ENCODE data around the gene ZNF407.
"Not testable (repeated sequence)": the region's sequence is repeated elsewhere in the genome, so short reads cannot be mapped to it uniquely, and the experiment has no call there.

Gene ZNF407

DNA sequence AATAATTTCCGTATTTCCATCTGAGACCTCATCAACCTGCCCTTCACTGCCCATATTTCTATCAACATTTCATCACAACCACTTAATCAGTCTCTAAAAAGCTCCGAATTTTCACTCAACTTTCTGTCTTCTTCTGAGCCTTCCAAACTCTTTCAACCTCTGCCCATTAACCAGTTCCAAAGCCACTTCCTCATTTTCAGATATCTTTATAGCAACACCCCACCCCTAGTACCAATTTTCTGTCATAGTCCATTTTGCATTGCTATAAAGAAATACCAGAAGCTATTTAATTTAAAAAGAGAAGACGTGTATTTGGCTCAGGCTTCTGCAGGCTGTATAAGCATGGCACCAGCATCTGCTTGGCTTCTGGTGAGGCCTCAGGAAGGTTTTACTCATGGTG, 504.2 kb downstream of the ZNF407 start:
- no peak overlapping the region for H3K4me3 ChIP-seq (ENCODE audit: low read length)
- no peak overlapping the region for H3K9ac ChIP-seq (ENCODE audit: low read length)
- H3K36me3 ChIP-seq (ENCODE audit: control insufficient read depth, insufficient read depth, low read length, severe bottlenecking), result no peaks in the 10 kb centered on the region
- H3K9me3 ChIP-seq (ENCODE audit: control insufficient read depth, low read length), result peaks cover 5% of the 10 kb centered on the region
- no peaks in the 10 kb centered on the region for H3K27me3 ChIP-seq (replicated peaks; ENCODE audit: control insufficient read depth, insufficient read depth, low read length)
- H3K4me1 ChIP-seq (ENCODE audit: control insufficient read depth, insufficient read depth, low read length), result no peaks in the 10 kb centered on the region
- no peak for DNase-seq (ENCODE audit: low read depth)

- H3K9me3 ChIP-seq (ENCODE audit: control insufficient read depth, low read length); H3K4me3 ChIP-seq (ENCODE audit: low read length); H3K36me3 ChIP-seq (ENCODE audit: control insufficient read depth, insufficient read depth, low read length, severe bottlenecking); H3K4me1 ChIP-seq (ENCODE audit: control insufficient read depth, insufficient read depth, low read length); H3K27me3 ChIP-seq (replicated peaks; ENCODE audit: control insufficient read depth, insufficient read depth, low read length); H3K9ac ChIP-seq (ENCODE audit: low read length); DNase-seq (ENCODE audit: low read depth): not testable (repeated sequence)
These were observed 506.4 kb downstream of the ZNF407 start for GRCh38 chr18:75104029-75104428.

DNA sequence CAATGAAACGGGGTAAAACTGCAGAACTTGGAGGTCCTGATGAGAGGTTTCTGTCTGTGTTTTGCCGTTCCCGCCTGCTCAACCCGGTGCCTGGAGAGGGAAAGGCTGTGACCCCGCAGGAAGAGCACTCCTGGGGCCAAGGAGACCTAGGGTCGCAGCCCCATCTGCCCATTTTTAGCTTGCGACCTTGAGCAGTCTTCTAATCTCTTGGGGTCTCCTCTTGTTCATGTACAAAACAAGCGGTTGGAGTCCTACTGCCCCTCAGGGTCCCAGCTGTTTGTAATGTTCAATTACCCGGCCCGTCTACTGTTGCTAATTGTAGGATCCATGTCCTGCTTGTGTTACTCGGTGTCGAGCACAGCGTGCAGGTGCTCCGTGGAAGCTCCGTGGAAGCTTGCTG, 506.8 kb downstream of the ZNF407 start:
- no peaks in the 10 kb centered on the region for H3K36me3 ChIP-seq (ENCODE audit: control insufficient read depth, insufficient read depth, low read length, severe bottlenecking)

DNA sequence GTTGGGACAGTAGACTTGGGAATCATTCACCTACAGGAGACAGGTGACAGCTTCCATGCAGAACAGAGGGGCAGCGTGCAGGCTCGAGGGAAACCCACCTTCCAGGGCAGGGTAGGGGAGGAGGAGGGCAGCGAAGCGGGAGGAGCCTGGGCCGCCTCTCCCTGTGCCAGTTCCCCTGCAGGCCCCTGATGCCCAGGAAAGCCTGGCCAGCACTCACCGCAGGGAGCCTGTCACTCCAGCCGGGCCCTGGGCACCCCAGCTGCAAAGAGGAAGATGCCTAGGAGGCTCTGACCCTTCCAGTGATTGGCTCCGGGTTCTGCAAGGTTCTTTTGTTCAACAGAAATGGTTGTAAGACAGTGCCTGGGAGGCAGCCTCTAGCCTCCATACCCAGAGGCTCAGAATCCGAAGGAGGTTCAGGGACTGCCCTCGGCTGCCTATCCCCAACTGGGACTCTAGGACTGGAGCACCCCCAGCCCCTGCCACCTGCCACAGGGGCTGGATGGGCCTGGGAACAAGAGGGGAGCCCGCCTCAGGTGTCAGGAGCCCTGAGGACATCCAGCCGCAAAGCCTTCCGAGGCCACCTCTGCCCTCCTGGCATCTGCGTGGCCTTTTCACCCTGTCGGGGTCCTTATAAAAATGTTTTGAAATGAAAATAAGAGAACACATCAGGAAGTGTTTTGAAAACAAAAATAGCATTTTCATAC, 508.0 kb downstream of the ZNF407 start:
- no peak overlapping the region for H3K4me3 ChIP-seq (ENCODE audit: low read length)
- H3K9me3 ChIP-seq (ENCODE audit: control insufficient read depth, low read length), result peaks cover 5% of the 10 kb centered on the region
- H3K9ac ChIP-seq (ENCODE audit: low read length), result no peak overlapping the region
- H3K36me3 ChIP-seq (ENCODE audit: control insufficient read depth, insufficient read depth, low read length, severe bottlenecking), result no peaks in the 10 kb centered on the region
- peaks cover 15% of the 10 kb centered on the region for H3K27me3 ChIP-seq (replicated peaks; ENCODE audit: control insufficient read depth, insufficient read depth, low read length)
- H3K4me1 ChIP-seq (ENCODE audit: control insufficient read depth, insufficient read depth, low read length), result no peaks in the 10 kb centered on the region
- DNase-seq (ENCODE audit: low read depth), result no peak

More for the DNA sequence above, 506.8 kb downstream of the ZNF407 start:
- Histone ChIP-seq H3K9ac (ENCODE audit: low read length) (no peak overlapping the region), H3K27me3 (replicated peaks; ENCODE audit: control insufficient read depth, insufficient read depth, low read length) (peaks cover 13% of the 10 kb centered on the region), H3K9me3 (ENCODE audit: control insufficient read depth, low read length) (peaks cover 5% of the 10 kb centered on the region), H3K4me3 (ENCODE audit: low read length) (no peak overlapping the region), H3K4me1 (ENCODE audit: control insufficient read depth, insufficient read depth, low read length) (no peaks in the 10 kb centered on the region)
- no peak for DNase-seq (ENCODE audit: low read depth)

DNA sequence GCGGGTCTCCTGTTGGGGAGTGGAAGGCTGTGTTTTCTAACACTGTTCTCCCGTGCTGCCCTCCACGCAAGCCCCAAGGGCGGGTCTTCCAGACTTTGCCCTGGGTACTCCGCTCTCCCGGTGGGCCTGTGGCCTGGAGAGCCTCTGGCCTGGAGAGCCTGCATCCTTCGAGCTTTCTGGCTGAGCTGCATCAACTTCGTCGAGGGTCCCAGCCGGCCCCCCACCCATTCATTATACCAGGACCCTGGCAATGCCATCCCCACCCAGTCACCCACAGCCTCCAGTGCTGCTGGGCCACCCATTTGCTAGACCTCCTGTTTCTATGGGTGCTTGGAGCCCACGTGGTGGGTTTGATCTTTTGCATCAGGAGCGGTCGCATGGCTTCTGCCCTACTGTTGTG, 509.1 kb downstream of the ZNF407 start:
- no peaks in the 10 kb centered on the region for H3K9me3 ChIP-seq (ENCODE audit: control insufficient read depth, low read length)
- no peaks in the 10 kb centered on the region for H3K4me1 ChIP-seq (ENCODE audit: control insufficient read depth, insufficient read depth, low read length)
- DNase-seq (ENCODE audit: low read depth), result no peak
- H3K27me3 ChIP-seq (replicated peaks; ENCODE audit: control insufficient read depth, insufficient read depth, low read length), result peaks cover 18% of the 10 kb centered on the region
- H3K36me3 ChIP-seq (ENCODE audit: control insufficient read depth, insufficient read depth, low read length, severe bottlenecking), result no peaks in the 10 kb centered on the region
- no peak overlapping the region for H3K4me3 ChIP-seq (ENCODE audit: low read length)
- H3K9ac ChIP-seq (ENCODE audit: low read length), result no peak overlapping the region

GRCh38 chr18:75107196-75107930, 509.7 kb downstream of the ZNF407 start:
- H3K27me3 ChIP-seq (replicated peaks; ENCODE audit: control insufficient read depth, insufficient read depth, low read length), result peaks cover 18% of the 10 kb centered on the region
- DNase-seq (ENCODE audit: low read depth), result no peak
- no peak overlapping the region for H3K4me3 ChIP-seq (ENCODE audit: low read length)
- H3K36me3 ChIP-seq (ENCODE audit: control insufficient read depth, insufficient read depth, low read length, severe bottlenecking), result no peaks in the 10 kb centered on the region
- no peak overlapping the region for H3K9ac ChIP-seq (ENCODE audit: low read length)
- no peaks in the 10 kb centered on the region for H3K9me3 ChIP-seq (ENCODE audit: control insufficient read depth, low read length)
- no peaks in the 10 kb centered on the region for H3K4me1 ChIP-seq (ENCODE audit: control insufficient read depth, insufficient read depth, low read length)

DNA sequence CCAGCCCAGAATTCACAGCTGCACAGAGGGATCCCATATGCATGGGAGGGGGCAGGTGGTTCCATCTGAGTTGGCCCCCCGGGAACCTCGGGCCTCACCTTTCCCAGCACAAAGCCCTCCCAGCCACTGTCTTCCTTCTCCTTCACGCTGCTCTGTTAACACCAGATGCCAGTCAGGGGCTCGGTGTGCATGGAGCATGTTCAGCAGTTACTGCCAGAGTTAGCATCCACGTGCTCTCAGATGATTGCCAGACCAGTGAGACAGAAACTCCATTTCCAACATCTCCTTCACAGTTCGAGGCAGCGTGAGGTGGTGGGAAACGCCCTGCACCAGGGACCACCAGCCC, 510.2 kb downstream of the ZNF407 start:
- H3K36me3 ChIP-seq (ENCODE audit: control insufficient read depth, insufficient read depth, low read length, severe bottlenecking), result no peaks in the 10 kb centered on the region
- DNase-seq (ENCODE audit: low read depth), result no peak
- no peaks in the 10 kb centered on the region for H3K4me1 ChIP-seq (ENCODE audit: control insufficient read depth, insufficient read depth, low read length)
- H3K27me3 ChIP-seq (replicated peaks; ENCODE audit: control insufficient read depth, insufficient read depth, low read length), result peaks cover 18% of the 10 kb centered on the region
- no peaks in the 10 kb centered on the region for H3K9me3 ChIP-seq (ENCODE audit: control insufficient read depth, low read length)
- no peak overlapping the region for H3K9ac ChIP-seq (ENCODE audit: low read length)
- H3K4me3 ChIP-seq (ENCODE audit: low read length), result no peak overlapping the region

DNA sequence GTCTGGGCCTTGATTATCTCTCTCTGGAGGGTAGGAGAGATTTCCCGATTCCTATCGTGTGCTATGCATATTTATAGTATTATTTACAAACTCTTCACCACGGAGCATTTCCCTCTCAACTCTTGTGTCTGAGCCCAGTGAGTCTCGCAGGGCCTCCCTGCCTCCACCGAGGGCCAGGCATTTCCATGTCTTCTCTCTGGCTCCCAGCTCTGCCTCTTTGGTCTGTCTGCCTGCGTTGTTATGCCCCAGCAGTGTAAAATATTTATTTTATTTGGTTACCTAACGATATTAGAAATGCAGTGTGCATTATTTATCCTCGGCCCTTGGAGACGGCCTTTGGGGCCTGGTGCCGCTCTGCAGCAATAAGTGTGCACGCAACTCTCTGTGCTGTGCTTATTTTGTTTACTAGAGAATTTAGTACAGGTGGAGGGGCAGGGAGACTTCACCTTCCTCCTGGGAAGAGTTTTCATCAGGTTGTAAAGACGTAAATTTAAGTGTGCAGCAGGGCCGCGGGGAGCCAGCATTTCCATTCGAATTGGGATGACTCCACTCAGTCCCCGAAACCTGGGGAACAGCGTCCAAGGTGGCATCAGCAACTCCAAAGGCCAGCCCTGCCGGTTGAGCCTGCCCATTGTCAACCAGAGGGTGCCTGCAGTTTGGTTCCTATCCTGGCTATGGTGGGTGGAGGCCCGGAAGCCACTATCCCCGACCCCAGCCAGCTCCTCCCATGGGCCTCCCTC, 511.1 kb downstream of the ZNF407 start:
- H3K27me3 ChIP-seq (replicated peaks; ENCODE audit: control insufficient read depth, insufficient read depth, low read length), result peaks cover 18% of the 10 kb centered on the region
- no peaks in the 10 kb centered on the region for H3K9me3 ChIP-seq (ENCODE audit: control insufficient read depth, low read length)
- no peaks in the 10 kb centered on the region for H3K4me1 ChIP-seq (ENCODE audit: control insufficient read depth, insufficient read depth, low read length)
- DNase-seq (ENCODE audit: low read depth), result no peak
- no peaks in the 10 kb centered on the region for H3K36me3 ChIP-seq (ENCODE audit: control insufficient read depth, insufficient read depth, low read length, severe bottlenecking)
- no peak overlapping the region for H3K4me3 ChIP-seq (ENCODE audit: low read length)
- H3K9ac ChIP-seq (ENCODE audit: low read length), result no peak overlapping the region

GRCh38 chr18:75109319-75109691, 511.6 kb downstream of the ZNF407 start:
- H3K36me3 ChIP-seq (ENCODE audit: control insufficient read depth, insufficient read depth, low read length, severe bottlenecking), result no peaks in the 10 kb centered on the region
- no peak for DNase-seq (ENCODE audit: low read depth)
- H3K9ac ChIP-seq (ENCODE audit: low read length), result no peak overlapping the region
- H3K4me3 ChIP-seq (ENCODE audit: low read length), result no peak overlapping the region
- no peaks in the 10 kb centered on the region for H3K4me1 ChIP-seq (ENCODE audit: control insufficient read depth, insufficient read depth, low read length)
- H3K9me3 ChIP-seq (ENCODE audit: control insufficient read depth, low read length), result no peaks in the 10 kb centered on the region
- H3K27me3 ChIP-seq (replicated peaks; ENCODE audit: control insufficient read depth, insufficient read depth, low read length), result peaks cover 21% of the 10 kb centered on the region

- Histone ChIP-seq H3K36me3 (ENCODE audit: control insufficient read depth, insufficient read depth, low read length, severe bottlenecking) (no peaks in the 10 kb centered on the region), H3K27me3 (replicated peaks; ENCODE audit: control insufficient read depth, insufficient read depth, low read length) (peaks cover 22% of the 10 kb centered on the region), H3K4me1 (ENCODE audit: control insufficient read depth, insufficient read depth, low read length) (no peaks in the 10 kb centered on the region), H3K4me3 (ENCODE audit: low read length) (no peak overlapping the region), H3K9ac (ENCODE audit: low read length) (no peak overlapping the region), H3K9me3 (ENCODE audit: control insufficient read depth, low read length) (no peaks in the 10 kb centered on the region)
- no peak for DNase-seq (ENCODE audit: low read depth)
These were observed 512.1 kb downstream of the ZNF407 start for GRCh38 chr18:75109819-75110218.

DNA sequence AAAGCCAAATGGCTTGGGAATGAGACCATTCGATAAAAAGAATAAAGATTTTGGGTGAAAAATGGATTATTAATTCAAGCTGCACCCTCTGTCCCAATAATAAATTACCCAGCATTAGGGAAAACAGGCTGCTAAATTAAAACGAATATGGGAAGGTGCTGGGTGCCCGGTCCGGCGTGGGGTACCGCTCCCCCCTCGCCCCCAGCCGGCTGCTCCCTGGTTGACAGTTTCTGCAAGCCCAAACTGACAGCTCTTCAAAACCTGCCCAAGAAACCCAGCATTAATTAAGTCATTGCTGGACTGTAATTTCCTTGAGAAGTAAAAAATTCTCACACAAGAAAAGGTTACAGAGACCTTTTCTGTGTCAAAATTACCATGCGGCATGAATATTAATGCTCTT, 512.6 kb downstream of the ZNF407 start:
- peaks cover 22% of the 10 kb centered on the region for H3K27me3 ChIP-seq (replicated peaks; ENCODE audit: control insufficient read depth, insufficient read depth, low read length)
- H3K9ac ChIP-seq (ENCODE audit: low read length), result no peak overlapping the region
- H3K4me3 ChIP-seq (ENCODE audit: low read length), result no peak overlapping the region
- no peaks in the 10 kb centered on the region for H3K4me1 ChIP-seq (ENCODE audit: control insufficient read depth, insufficient read depth, low read length)
- H3K9me3 ChIP-seq (ENCODE audit: control insufficient read depth, low read length), result no peaks in the 10 kb centered on the region
- no peaks in the 10 kb centered on the region for H3K36me3 ChIP-seq (ENCODE audit: control insufficient read depth, insufficient read depth, low read length, severe bottlenecking)
- no peak for DNase-seq (ENCODE audit: low read depth)
